MM.1S (cell line): Measurements from ENCODE around the gene PHF11.

ENCODE experiments used
- DNase-seq: peaks from one replicate; pipeline ENCODE4 v3.0.0-alpha.2; 2015
- H2AFZ ChIP-seq: fragments of 300-600 bp; sonication (generic); 2 replicates; pipeline ENCODE4 v1.6.0; 2016; ENCODE audit warnings: antibody characterized with exemption, low read length
- H3F3A ChIP-seq: fragments of 300-600 bp; sonication (generic); 2 replicates; pipeline ENCODE4 v1.6.1; 2016; ENCODE audit warnings: mild to moderate bottlenecking, antibody characterized with exemption, low read length, moderate library complexity, mixed read lengths; ENCODE audit not compliant: insufficient read depth
- H3K27ac ChIP-seq: fragments of 300-600 bp; sonication (generic); 2 replicates; pipeline ENCODE4 v1.5.1; 2016; ENCODE audit warnings: mild to moderate bottlenecking, low read length
- H3K27me3 ChIP-seq: fragments of 300-600 bp; sonication (generic); replicated peaks from 2 replicates; pipeline ENCODE4 v1.6.0; 2016; ENCODE audit warnings: low read length; ENCODE audit not compliant: insufficient read depth
- H3K36me3 ChIP-seq: fragments of 300-600 bp; sonication (generic); replicated peaks from 2 replicates; pipeline ENCODE4 v1.6.1; 2016; ENCODE audit warnings: mild to moderate bottlenecking, low read length, mixed read lengths; ENCODE audit not compliant: insufficient read depth
- H3K4me1 ChIP-seq: fragments of 300-600 bp; sonication (generic); 2 replicates; pipeline ENCODE4 v1.6.1; 2016; ENCODE audit warnings: low read length, mixed read lengths
- H3K4me2 ChIP-seq: fragments of 300-600 bp; sonication (generic); 2 replicates; pipeline ENCODE4 v1.6.0; 2016; ENCODE audit warnings: low read depth, low read length
- H3K4me3 ChIP-seq: fragments of 300-600 bp; sonication (generic); 2 replicates; pipeline ENCODE4 v1.5.1; 2016; ENCODE audit warnings: low read length, mixed read lengths
- H3K79me2 ChIP-seq: fragments of 300-600 bp; sonication (generic); 2 replicates; pipeline ENCODE4 v1.6.1; 2016; ENCODE audit warnings: mixed run types, low read length, mixed read lengths
- H3K9ac ChIP-seq: fragments of 300-600 bp; sonication (generic); 2 replicates; pipeline ENCODE4 v1.6.1; 2016; ENCODE audit warnings: low read length, mixed read lengths
- H3K9me2 ChIP-seq: fragments of 300-600 bp; sonication (generic); replicated peaks from 2 replicates; pipeline ENCODE4 v1.6.1; 2016; ENCODE audit warnings: mild to moderate bottlenecking, low read length, mixed read lengths; ENCODE audit not compliant: insufficient read depth
- H3K9me3 ChIP-seq: fragments of 300-600 bp; sonication (generic); replicated peaks from 2 replicates; pipeline ENCODE4 v1.6.1; 2016; ENCODE audit warnings: mild to moderate bottlenecking, low read length, mixed read lengths; ENCODE audit not compliant: insufficient read depth
- H4K20me1 ChIP-seq: fragments of 300-600 bp; sonication (generic); 2 replicates; pipeline ENCODE4 v1.6.1; 2016; ENCODE audit warnings: mild to moderate bottlenecking, low read length, moderate library complexity, mixed read lengths; ENCODE audit not compliant: insufficient read depth
- EZH2 ChIP-seq: fragments of 300-600 bp; sonication (generic); optimal IDR thresholded peaks from 2 replicates; pipeline ENCODE3; 2017; ENCODE audit warnings: low read depth, mild to moderate bottlenecking, antibody characterized with exemption, low read length, mixed read lengths
- EZH2phosphoT487 ChIP-seq: fragments of 300-600 bp; sonication (generic); IDR thresholded peaks from 2 replicates; pipeline ENCODE4 v1.6.1; 2018; ENCODE audit warnings: antibody characterized with exemption, low read length
- TF ChIP-seq, protein P1 (sequence below): fragments of 300-600 bp; sonication (generic); IDR thresholded peaks from 2 replicates; pipeline ENCODE4 v1.5.1; 2016; ENCODE audit warnings: antibody characterized with exemption, low read length, mixed read lengths

Gene PHF11

DNA sequence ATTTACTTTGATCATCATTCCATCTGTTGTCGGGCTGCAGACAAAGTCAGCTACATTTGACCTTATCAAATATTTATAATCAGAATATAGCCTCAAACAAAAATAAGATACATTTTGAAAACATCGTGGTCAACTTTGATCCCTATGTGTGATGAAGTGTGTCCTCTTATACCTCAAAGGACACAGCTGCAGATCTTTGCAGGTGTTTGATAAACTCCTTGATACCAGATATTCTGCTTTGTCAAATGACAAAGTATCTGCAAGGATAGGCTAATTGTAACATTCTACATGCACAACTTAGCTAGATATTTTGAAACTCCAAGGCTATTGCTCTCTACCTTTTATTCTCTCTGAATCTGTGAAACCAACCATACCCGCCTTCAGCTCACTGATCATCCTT lies 44.0 kb downstream of the PHF11 start:
- H3K9ac ChIP-seq, result no peak overlapping the region
- H3K4me3 ChIP-seq, result peak overlapping the region; percentile 58; the same call in 1 of the 2 replicates
- H3K4me2 ChIP-seq, result peak overlapping the region; percentile 38
- no peaks in the 10 kb centered on the region for H3K9me2 ChIP-seq
- H4K20me1 ChIP-seq, result no peaks in the 10 kb centered on the region
- H3K9me3 ChIP-seq, result no peaks in the 10 kb centered on the region
- H3K27me3 ChIP-seq, result no peaks in the 10 kb centered on the region
- no peaks in the 10 kb centered on the region for H3K36me3 ChIP-seq
- peak overlapping the region; percentile 76 for H2AFZ ChIP-seq
- peaks cover 8% of the 10 kb centered on the region for H3K4me1 ChIP-seq
- TF ChIP-seq, protein P1, sequence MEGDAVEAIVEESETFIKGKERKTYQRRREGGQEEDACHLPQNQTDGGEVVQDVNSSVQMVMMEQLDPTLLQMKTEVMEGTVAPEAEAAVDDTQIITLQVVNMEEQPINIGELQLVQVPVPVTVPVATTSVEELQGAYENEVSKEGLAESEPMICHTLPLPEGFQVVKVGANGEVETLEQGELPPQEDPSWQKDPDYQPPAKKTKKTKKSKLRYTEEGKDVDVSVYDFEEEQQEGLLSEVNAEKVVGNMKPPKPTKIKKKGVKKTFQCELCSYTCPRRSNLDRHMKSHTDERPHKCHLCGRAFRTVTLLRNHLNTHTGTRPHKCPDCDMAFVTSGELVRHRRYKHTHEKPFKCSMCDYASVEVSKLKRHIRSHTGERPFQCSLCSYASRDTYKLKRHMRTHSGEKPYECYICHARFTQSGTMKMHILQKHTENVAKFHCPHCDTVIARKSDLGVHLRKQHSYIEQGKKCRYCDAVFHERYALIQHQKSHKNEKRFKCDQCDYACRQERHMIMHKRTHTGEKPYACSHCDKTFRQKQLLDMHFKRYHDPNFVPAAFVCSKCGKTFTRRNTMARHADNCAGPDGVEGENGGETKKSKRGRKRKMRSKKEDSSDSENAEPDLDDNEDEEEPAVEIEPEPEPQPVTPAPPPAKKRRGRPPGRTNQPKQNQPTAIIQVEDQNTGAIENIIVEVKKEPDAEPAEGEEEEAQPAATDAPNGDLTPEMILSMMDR, result no peak
- TF ChIP-seq EZH2phosphoT487 (no peak), EZH2 (no peak)
- H3K27ac ChIP-seq, result peak overlapping the region; percentile 72
- DNase-seq, result no peak
- peaks cover 12% of the 10 kb centered on the region for H3F3A ChIP-seq
- H3K79me2 ChIP-seq, result no peaks in the 10 kb centered on the region

DNA sequence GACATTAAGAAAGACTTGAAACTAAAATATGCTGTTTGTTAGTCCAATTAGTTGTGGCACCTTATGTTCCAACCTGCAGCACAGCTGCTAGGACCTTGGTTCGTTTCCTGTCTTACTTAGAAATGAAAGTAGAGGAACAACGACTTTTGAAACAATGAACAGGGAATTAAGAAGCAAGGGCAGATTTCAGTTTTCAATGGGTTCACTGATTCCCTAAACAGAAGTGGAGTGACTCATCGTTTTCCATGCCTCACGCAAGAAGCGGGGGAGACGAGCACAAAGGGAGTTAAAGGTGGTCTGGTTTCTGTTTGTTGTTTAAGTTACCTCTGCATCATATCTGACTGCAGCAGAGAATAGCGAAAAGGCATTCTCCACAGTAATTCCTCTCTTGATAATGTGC lies 44.8 kb downstream of the PHF11 start:
- peak overlapping the region; percentile 72 for H3K27ac ChIP-seq
- H3K36me3 ChIP-seq, result no peaks in the 10 kb centered on the region
- H3K4me1 ChIP-seq, result peaks cover 8% of the 10 kb centered on the region
- no peaks in the 10 kb centered on the region for H3K27me3 ChIP-seq
- DNase-seq, result peak; percentile 65
- H4K20me1 ChIP-seq, result no peaks in the 10 kb centered on the region
- no peaks in the 10 kb centered on the region for H3K9me3 ChIP-seq
- H3K9me2 ChIP-seq, result no peaks in the 10 kb centered on the region
- peak overlapping the region; percentile 58 for H3K4me3 ChIP-seq
- H3F3A ChIP-seq, result peaks cover 12% of the 10 kb centered on the region
- H3K9ac ChIP-seq, result peak overlapping the region; percentile 61; the same call in 1 of the 2 replicates
- H2AFZ ChIP-seq, result peak overlapping the region; percentile 76
- no peak for TF ChIP-seq EZH2phosphoT487
- no peak for TF ChIP-seq EZH2
- TF ChIP-seq, protein P1, result no peak
- H3K79me2 ChIP-seq, result no peaks in the 10 kb centered on the region
- peak overlapping the region; percentile 38 for H3K4me2 ChIP-seq

- H3K4me3 ChIP-seq, result no peak overlapping the region
- H3K4me2 ChIP-seq, result no peak overlapping the region
- no peaks in the 10 kb centered on the region for H3K9me2 ChIP-seq
- no peaks in the 10 kb centered on the region for H3K9me3 ChIP-seq
- no peaks in the 10 kb centered on the region for H3K27me3 ChIP-seq
- H3K9ac ChIP-seq, result no peak overlapping the region
- H3K36me3 ChIP-seq, result no peaks in the 10 kb centered on the region
- TF ChIP-seq, protein P1, result no peak
- TF ChIP-seq EZH2phosphoT487 (no peak), EZH2 (no peak)
- H3K4me1 ChIP-seq, result peaks cover 8% of the 10 kb centered on the region
- H3K27ac ChIP-seq, result no peak overlapping the region
- no peak overlapping the region for H2AFZ ChIP-seq
- no peaks in the 10 kb centered on the region for H4K20me1 ChIP-seq
- no peak for DNase-seq
- no peaks in the 10 kb centered on the region for H3K79me2 ChIP-seq
- peaks cover 12% of the 10 kb centered on the region for H3F3A ChIP-seq
Observed at GRCh38 chr13:49543656-49544055, 47.9 kb downstream of the PHF11 start.
